ENCODE data around the gene CDC42SE2. TPM values are rescaled to one million over a fixed set of nuclear protein-coding genes. Genes with fewer than 3 reads are reported as not detected.
A peak's percentile ranks its signal among the peaks of the same experiment; 100 is the strongest.
"Not testable (repeated sequence)": the region's sequence is repeated elsewhere in the genome, so short reads cannot be mapped to it uniquely, and the experiment has no call there.

CDC42SE2 gene
- total RNA-seq, 1 experiment from 2014 or later = 20.7 TPM

DNA sequence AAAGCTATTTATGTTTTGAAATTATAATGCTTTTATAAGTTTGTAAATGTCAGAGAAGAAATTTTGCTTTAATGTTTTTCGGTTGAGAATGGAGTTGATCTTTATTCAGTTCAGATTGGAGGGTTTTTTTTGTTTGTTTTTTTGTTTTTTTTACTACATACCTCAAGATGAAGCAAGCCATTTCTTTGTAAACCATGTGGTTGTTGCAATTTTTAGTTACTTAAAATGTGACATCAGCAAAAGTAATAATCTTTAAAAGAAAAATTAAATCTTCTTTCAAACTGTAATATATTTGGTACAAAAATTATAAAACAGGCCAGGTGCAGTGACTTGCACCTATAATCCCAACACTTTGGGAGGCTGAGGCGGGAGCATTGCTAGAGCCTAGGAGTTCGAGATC is 102.6 kb downstream of the CDC42SE2 start:
- DNase-seq (ENCODE audit: low spot score) = no peak

DNA sequence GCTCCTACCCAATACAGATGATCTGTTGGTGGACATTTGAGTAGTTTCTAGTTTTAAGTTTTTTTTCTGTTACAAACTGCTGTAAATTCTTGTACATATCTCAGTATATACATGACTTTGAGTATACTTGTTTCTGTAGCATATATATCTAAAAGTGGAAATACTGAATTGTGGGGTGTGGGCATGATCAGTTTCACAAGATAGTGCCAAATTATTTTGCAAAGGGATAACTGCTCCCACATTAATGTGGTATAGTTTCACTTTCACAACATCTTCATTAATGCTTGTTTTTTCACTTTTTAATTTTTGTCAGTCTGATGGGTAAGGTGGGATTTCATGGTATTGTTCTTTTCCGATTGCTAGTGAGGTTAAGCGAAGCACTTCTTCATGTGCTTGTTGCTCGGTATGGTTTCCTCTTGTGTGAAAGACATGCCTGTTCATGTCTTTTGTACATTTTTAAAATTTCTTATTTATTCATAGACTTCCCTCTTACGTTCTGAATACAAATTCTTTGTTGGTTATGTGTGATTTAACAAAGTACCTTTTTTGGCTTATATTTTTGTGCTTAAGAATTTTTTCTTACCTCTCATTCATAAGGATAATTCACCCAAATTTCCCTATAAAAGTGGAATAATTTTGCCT is 103.5 kb downstream of the CDC42SE2 start:
- DNase-seq (ENCODE audit: low spot score) = no peak

DNA sequence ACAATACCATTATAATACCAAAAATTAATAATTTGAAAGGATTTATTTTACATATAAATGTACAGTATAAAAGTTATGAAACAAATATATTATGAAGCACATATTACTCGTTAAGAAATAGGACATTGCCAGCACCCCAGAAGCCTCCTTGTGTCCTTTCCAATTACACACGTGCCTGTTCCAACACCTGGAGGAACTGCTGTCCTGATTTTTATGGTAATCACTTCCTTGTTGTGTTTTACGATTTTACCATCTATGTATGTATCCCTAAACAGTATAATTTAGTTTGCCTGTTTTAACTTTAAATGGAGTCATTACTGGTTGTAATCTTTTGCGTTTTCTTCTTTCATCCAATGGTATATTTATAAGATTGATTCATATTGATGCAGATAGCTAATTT is 105.0 kb downstream of the CDC42SE2 start:
- no peak for DNase-seq (ENCODE audit: low spot score)

DNA sequence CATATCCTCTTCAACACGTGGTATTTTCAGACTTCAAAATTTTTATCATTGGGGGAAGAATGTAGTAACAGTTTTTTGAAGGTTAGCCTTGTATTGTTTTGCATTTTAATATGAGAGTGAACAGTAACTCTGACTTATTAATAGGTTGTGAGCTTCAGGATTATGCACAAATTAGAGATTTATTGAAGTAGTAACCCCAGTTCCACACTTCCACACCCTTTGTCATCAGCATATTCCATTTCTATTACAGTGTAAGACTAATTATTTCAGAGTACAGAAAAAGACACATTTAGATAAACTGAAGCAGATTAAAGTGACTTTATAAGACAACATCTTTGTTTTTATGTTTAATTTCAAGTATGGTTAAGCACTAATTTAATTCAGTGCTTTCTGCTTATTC is 105.7 kb downstream of the CDC42SE2 start:
- DNase-seq (ENCODE audit: low spot score) = no peak

DNA sequence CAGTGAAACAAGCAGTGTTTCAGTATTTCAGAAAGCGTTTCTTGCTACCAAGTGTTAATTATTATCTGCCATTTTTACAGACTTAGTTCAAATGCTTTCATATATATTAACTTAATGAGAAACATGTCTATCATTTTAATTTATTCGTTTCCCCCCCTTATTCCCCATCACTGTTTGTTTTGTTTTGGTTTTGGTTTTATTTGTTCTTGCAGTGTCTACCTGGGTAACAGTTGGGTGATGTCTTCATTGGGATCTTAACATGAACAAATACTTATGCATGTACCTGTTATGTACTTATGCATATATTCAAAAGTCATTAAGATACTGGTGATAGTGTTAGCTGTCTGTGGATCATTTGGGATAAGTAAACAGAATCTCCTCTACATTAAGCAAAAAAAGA is 108.0 kb downstream of the CDC42SE2 start:
- DNase-seq (ENCODE audit: low spot score) = no peak

DNA sequence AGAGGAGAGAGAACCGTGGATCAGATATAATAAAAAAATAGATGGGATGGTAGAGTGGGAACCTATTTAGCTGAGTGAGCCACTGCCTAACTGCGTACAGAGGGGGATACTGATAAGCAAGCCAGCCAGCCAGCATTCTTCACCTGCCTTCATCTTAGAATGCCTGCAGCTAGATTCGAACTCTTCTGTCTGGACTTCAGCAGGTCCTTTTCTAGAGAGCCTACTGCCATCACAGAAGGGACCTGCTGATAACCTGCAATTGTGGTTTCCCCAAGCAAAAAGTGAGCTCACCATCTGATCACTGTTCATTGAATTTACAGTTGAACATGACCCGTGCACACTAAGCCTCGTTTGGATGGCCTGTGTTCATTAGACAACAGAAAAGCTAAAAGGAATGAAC is 109.4 kb downstream of the CDC42SE2 start:
- no peak for DNase-seq (ENCODE audit: low spot score)

DNA sequence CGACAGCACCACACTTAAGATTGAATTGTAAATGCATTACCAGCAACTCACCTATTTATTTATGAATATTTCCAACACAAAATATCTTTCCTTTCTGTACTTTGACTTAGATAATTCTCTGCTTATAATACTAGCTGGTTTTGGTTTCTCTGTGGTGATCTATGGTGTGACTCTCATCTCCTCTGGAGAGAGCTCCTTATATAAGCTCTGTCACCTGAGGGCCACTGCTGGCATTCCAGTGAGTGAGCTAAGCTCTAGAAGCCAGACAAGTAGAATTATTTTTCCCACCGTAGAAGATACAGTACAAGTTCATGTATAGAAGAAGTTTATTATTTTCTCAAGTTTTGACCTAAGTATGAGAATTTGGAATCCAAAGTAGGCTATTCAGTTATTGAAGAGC is 111.5 kb downstream of the CDC42SE2 start:
- DNase-seq (ENCODE audit: low spot score) = no peak

DNA sequence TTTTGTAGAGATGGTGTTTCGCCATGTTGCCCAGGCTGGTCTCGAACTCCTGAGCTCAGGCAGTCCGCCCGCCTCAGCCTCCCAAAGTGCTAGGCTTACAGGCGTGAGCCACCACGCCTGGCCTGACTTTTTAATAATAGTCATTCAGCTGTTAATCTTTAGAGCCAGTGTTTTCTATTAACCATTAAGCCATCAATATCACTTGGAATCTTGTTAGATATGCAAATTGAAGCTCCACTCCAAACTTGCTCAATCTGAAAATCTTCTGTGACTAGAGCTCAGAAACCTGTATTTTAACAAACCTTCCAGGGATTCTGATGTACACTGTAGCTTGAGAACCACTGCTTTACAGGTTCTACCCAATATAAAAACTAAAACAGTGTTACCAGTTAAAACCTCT is 113.5 kb downstream of the CDC42SE2 start:
- DNase-seq (ENCODE audit: low spot score) = no peak

DNA sequence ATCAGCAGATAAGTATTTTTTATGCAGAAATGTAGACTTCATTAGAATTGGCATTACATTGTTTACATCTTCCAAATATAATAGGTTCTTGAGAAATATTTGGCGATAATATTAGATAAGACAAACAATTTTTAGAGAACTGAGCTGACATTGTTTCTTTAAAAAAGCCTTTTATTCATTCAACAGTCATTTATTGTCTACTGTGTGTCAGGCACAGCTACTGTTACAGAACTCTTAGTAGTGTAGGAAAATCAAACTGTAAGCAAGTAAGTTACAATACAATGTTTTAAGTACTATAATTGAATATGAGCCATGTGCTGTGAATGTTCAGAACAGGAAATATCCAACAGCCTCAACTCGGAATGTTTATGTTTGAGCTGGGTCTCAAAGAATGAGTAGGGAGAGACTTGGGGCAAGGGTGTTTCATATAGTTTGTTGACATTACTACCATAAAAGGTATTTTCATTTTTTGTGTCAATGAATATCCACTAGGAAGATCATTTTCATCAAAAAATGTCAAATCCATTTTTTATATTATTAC is 114.0 kb downstream of the CDC42SE2 start:
- no peak for DNase-seq (ENCODE audit: low spot score)

DNA sequence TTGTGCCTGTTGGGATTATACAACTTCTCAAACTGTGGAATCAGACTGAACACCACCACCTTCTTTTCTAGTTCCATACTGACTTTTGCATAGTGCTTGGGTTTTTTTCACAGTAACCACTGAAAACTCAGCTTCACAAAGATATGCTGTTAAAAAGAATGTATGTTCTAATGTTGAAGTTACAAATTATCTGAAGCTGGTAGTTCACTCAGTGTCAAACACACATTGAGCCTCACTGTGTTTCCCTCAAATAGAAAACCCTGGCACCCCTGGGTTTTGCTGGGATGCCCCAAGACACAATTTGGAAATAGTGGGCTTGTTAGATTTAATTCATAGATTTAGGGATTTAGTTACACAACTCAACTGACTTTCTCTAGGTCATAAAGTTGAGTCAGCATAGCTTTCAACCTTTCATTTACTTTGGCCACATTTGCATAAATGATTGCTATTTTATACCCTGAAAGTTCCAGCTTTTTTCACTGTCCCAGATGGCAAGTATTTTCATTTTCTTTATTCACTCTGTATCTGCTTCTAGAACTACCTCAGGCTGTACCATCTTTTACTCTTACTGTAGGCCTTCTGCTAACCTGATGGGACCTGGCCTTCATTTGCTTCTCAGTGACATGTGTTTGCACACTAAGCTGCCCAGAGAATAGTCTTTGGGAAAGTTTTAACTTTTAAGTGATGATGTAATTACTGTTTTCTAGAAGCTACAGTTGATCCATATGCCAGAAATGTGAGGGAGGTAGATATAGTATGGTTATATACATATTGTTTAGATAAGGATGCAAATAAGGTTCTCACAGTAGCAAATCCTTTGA is 115.1 kb downstream of the CDC42SE2 start:
- DNase-seq (ENCODE audit: low spot score) = peak; percentile 14

DNA sequence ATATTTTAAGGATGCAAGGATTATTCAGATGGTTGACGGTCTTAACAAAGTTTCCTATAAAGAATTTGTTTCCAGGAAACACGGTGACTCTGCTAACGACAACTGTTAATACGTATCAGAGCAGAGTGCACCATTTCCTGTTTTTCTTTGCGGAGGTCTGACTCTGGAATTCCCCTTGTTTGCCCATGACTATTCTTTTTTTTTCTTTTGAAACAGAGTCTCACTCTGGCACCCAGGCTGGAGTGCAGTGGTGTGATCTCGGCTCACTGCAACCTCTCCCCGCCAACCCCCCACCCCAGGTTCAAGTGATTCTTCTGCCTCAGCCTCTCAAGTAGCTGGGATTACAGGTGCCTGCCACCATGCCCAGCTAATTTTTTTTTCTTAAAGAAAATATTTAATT is 115.9 kb downstream of the CDC42SE2 start:
- DNase-seq (ENCODE audit: low spot score) = peak; percentile 62

DNA sequence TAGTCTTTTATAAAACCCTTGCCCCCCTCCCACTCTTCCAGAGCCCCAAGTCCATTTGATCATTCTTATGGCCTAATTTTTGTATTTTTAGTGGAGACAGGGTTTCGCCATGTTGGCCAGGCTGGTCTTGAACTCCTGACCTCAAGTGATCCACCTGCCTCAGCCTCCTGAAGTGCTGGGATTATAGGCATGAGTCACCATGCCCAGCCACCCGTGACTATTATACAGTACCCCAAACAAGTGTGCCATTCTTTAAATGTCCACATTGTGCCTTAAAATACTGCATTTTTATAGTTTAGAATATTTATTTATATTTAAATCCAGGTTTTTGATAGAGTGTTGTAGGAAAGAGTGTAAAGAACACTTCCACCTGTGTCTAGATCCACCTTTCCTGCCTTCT is 116.4 kb downstream of the CDC42SE2 start:
- not testable (repeated sequence) for DNase-seq (ENCODE audit: low spot score)

DNA sequence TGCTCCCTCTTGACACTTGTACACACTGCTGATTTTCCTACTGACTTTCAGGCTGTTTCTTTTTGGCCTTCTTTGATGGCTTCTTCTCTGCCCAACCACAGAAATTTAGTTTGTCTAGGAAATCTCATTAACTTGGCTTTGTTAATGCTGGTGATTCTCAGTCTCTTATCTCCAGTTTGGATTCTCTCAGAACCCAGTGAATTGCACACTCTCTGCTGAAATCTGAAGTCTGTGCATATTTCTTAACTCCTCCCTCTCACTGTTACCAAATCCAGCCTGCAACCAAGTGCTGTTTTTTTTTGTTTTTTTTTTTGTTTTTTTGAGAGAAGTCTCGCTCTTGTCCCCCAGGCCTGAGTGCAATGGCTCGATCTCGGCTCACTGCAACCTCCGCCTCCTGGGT is 117.2 kb downstream of the CDC42SE2 start:
- DNase-seq (ENCODE audit: low spot score) = no peak

DNA sequence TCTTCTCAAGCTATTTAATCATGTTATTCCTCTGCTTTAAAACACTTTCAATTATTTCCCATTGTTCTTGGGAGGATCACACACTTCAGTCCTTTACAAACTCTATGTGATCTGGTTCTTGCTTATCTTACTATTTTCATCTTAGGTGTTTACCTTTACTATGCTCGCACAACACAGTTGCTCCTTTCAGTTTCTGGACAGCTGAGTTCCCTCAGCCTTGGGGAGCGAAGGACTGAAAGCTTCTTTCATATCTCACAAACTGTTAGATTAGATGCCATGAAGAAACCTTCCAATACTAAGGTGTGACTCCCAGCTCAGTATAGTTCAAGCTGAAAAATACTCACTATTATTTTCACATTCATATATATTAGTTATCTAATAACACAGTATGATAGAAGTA is 117.9 kb downstream of the CDC42SE2 start:
- DNase-seq (ENCODE audit: low spot score) = no peak

DNA sequence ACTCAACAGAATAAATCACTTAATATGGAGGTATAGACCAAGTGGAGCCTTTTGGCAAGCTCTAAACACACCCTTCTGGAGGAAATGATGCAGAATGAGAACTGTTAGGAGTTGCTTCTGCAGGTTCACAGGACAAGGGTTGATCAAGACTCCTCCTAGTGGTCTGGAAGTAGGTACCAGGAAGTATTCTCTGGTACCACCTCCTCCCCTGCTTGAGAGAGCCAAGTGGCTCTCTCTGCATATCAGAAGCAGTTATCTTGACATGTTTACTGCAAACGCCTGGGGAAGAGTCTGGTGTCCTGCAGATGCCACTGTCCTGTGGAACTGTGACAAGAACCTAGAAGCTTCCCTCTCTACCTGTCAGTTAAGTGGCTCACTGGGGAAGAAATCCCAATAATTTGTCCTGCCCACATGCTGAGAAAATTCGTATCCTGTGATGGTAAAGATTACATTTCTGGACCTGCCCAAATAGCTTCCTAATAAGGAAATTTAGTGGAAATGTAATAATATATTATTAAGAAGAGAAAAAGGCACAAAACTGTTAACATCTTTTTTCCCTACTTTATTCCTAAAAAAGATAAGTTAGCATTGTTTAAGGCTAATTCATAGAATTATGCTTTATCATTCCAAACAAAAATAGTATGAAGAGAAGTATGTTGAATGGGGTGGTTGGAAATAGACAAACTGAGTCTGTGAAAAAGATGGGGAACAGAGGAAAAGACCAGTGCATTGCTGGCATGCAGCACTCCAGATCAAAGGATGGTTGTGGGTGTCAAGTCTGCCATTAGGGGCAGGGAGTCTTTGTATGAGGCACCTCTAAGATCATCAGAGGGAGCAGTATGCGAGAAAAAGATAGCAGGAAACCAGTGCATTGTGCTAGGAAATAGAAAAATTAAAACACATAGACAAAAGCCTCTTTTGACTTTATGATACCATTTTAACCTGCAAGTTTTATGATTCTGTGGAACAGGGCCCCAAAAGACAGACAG is 118.8 kb downstream of the CDC42SE2 start:
- DNase-seq (ENCODE audit: low spot score) = peak; percentile 77

DNA sequence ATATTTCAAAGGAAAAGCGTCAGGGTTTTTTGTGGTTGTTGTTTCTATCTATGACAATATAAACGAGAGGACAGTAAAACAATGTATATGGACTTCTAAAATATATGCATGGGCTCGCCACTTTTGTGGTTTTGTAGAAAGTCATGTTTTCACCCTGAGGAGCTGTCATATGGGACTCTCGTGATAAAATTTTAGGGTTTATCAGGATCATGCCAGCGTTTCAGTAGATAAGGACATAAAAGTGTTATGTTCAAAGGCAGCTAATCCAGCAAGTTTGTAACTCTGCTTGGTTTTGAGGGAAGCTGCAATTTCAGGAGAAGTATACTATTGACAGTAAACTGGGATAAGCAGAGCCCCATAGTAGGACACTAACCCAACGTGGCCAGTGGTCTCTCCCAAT is 120.3 kb downstream of the CDC42SE2 start:
- no peak for DNase-seq (ENCODE audit: low spot score)

DNA sequence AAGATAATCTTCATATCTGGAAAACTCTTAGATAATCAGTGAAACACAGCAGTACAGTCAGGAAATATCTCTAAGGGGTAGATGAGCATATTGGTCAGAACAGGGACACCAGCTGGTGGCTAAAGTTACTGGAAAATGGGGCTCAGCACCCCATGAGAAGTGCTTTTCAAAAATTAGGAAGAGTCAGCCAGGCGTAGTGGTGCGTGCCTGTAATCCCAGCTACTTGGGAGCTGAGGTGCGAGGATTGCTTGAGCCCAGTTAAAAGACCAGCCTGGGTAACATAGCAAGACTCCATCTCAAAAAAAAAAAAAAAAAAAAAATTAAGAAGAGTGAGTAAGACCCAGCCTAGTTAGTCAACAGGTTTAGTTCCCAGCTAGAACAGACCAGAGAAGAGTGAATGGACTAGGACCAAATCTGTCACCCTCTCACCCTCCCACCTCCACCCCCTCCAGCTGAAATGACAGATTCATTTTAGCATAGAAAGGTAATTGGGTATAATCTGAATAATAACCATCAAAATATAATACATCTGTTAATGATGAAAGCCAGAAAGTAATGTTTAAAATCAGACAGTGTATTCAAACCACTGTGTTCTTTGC is 120.9 kb downstream of the CDC42SE2 start:
- no peak for DNase-seq (ENCODE audit: low spot score)

DNA sequence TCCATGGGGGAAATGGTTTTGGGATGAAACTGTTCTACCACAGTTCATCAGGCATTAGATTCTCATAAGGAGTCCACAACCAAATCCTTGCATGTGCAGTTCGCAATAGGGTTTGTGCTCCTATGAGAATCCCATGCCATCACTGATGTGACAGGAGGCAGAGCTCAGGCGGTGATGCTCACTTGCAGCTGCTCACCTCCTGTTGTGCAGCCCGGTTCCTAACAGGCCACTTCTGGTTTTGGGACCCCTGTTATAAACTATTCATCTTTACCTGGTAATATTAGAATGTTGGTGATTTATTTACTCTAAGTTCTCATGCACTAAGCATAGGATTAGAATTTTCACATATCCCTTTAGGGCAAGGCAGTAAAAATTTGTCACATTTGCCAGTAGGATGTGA is 122.3 kb downstream of the CDC42SE2 start:
- DNase-seq (ENCODE audit: low spot score) = no peak

DNA sequence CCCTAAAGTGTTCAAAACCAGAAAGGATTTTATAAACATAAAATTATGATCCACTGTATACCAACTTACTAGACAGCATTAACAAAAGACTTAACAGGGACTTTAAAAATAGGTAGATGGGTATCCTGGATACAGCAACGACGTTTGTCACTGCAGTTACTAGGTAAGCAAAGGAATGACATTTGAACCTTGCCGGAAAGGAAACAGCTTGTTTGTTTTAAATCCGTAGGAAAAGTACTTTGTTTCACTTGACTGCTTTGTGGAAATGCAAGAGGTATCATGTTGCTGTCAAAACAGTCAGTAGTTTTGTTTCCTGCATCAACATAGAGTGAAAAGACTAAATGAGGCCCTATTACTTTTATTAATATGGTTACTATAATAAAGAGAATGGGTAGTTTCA is 122.9 kb downstream of the CDC42SE2 start:
- DNase-seq (ENCODE audit: low spot score) = no peak

DNA sequence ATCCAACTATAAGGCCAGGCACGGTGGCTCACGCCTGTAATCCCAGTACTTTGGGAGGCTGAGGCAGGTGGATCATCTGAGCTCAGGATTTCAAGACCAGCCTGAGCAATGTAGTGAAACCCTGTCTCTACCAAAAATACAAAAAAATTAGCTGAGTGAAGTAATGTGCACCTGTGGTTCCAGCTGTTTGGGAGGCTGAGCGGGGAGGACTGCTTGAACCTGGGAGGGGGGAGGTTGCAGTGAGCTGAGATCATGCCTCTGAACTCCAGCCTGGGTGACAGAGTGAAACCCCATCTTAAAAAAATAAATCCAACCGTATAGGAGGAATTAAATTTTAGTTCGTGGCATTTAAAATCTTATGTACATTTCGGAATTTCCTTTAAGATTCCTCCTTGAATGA is 123.4 kb downstream of the CDC42SE2 start:
- no peak for DNase-seq (ENCODE audit: low spot score)

DNA sequence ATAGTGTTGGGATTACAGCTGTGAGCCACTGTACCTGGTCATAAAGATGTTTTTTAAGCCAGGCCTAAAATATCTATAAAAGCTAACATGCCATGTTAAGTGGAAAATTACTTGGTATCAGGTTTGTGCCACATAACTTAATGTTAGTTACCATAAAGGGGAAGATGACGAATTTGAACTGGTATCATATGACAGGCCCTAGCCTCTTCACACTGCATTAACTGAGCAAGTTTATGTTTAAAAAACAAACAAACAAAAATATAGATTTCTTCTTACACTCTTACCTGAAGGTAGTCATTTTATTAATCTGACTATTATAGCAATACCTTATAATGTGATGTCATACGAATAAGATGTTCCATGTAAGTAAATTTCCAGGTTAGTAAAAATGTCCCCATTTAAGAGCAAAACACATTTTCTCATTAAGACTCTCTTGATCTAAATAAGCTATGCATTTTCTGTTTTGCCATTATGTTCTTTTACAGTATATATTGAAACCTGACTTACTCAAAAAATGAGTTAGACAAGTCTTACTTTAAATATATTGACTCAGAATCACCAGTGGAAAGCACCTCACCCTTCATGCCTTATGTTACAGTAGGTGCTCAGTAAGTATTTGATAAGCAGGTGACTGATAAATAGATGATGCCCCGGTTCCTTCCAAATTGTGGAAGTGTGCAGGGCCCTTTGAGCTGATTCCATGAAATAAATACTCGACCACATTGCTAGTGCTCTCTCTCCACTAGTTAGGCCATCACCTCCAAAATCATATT is 125.4 kb downstream of the CDC42SE2 start:
- no peak for DNase-seq (ENCODE audit: low spot score)

Measured in HT-29 (cell line).